Activated T-cell treated with anti-CD3 and anti-CD28 coated beads for 48 hours (primary cell): ENCODE results near the gene CCDC63.

Experiments
- DNase-seq: peaks from one replicate; pipeline ENCODE4 v3.0.0-alpha.2; 2020; ENCODE audit warnings: low read depth

The CCDC63 gene

DNA sequence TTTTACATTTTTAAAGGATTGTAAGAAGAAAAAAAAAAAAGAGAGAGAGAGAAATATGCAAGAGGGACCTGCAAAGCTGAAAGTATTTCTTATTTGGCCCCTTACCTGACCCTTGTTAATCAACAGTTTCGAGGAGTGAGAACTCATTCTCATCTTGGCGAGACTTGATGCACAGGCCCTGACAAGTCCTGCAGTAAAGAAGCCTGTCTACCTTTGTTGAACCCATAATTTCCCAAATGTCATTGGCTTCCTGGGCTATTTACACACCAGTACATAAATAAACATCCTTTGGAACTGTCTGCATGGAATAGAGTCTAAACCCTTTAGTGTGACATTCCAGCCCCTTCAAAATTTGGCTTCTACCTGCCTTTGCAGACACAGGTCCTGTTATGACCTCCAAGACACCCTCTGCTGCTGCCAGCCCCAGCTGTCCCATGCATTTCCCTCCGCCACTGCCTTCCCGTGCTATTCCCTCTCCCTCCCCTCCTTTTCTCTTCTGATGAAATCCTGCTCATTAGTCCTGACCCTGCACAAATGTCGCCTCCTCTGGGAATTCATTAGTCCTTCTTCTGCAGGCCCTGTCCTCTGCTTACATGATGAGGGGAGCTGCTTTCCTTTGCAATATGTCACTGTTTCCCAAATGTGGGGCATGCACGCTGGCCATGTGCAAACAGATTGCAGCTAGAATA, 38.5 kb downstream of the CCDC63 start:
- DNase-seq, result no peak

DNA sequence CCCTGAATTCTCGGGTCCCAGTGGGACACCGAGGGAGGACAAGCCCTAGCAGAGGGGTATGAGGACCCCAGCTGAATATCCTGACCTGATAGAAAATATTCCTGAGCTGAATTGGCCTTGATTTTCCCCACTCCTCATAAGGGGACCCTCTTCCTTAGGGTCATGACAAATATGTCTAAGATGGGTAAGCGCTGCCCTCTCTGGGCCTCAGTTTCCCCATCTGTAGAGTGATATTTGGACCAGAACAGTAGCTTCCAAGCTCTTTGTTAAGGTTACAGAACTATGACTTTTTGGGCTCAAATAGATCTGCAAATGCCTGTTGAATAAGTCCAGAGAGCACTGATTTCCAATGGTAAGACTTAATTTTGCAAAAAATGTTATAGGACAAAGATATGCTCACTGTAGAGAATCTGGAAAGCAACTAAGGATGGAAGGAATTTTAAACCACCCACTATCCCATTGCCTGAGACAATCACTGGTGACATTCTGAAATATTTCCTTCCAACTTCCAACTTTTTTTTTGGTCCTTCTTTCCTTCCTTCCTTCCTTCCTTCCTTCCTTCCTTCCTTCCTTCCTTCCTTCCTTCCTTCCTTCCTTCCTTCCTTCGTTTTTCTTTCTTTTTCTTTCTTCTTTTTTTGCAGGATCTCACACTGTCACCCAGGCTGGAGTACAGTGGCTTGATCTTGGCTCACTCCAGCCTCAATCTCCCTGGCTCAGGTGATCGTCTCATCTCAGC, 41.6 kb downstream of the CCDC63 start:
- DNase-seq, result no peak

DNA sequence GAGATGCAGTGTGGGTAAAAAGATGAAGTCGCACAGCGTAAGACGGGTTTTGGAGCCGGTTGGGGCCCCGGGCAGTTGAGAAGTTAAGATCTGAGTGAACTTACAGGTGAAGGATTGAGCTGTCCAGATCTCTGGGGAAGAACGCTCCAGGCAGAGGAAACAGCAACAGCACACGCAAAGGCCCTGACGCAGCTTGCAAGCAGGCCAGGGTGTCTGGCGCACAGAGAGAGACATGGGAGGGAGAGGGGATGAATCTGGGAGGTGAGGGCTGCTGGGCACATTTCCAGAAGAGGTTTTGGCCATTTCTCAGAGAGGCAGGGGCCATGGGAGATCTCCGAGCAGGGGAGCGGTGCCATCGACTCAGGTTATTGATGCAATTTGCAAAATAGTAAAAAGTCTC, 42.6 kb downstream of the CCDC63 start:
- DNase-seq, result no peak

DNA sequence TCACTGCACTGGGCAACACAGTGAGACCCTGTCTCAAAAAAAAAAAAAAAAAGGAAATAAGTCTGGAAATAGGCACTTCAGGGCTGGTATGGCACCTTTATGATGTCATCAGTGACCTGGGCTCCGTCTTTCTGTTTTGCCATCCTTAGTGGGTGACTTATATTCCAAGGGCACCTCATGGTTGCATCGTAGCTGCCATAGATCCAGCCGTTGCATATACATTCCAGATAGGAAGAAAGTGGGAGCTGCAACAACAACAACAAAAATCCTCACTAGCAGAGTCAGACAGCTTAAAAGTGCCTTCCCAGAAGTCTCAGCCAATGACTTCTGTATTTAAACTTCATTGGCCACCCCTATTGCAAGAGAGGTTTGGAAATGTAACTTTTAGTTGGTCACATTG, 47.2 kb downstream of the CCDC63 start:
- no peak for DNase-seq

DNA sequence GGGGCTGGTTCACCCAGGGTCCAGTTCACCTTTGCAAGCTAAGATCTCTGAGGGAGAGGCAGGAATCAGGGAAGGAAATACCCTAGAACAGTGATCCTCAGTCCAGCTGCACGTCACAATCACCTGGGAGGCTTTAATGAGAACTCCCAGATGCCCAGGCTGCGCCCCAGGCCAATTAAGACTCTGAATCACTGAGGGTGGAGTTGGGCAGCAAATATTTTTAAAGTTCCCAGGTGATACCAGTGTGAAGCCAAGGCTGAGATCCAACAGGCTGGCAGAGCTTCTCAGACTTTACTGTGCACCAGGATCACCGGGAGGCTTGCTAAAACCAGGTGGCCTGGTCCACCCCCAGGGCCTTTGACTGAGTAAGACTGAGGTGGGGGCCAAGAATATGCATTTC, 49.8 kb downstream of the CCDC63 start:
- DNase-seq, result no peak

DNA sequence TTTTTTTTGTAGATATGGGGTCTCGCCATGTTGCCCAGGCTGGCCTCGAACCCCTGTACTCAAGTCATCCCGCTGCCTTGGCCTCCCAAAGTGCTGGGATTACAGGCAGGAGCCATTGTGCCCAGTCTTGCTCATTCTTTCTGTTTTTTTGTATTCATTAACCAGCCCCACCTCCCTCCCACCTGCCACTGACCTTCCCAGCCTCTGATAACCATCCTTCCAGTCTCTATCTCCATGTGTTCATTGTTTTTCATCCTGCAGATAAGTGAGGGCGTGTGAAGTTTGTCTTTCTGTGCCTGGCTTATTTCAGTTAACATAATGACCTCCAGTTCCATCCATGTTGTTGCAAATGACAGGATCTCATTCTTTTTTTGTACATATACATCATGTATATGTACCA, 54.6 kb downstream of the CCDC63 start:
- no peak for DNase-seq

DNA sequence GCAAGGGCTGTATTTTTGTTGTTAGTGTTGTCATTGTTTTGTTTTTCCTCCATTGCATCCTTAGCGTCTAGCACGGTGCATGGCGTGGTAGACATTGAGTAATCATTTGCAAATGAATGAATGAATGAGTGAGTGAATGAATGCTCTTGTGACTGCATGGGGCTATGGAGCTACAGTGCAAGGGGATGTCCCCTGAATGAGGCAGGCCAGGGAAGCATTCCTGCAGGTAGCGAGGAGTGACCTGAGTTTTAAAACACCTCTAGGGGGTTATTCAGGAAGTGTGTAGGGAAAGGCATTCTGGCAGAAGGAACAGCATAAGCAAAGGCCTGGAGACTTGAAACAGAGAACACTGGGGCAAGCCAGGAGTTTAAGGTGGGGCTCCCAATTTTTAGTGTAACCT, 56.7 kb downstream of the CCDC63 start:
- no peak for DNase-seq

DNA sequence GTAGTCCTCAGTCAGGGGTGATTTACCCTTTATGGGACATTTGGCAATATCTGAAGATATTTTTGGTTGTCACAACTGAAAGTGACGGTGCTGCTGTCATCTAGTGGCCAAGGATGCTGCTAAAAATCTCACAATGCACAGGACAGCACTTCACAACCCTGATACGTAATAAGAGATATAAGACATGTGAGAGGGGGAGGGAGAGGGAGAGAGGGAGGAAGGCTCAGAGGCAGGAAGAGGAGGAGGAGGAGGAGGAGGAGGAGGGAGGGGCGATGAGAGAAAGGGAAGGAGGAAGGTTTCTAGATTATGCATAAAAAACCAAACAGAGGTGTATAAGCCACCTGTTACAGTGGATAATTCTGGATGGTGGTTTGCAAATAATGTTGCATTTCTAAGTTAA, 59.3 kb downstream of the CCDC63 start:
- no peak for DNase-seq

DNA sequence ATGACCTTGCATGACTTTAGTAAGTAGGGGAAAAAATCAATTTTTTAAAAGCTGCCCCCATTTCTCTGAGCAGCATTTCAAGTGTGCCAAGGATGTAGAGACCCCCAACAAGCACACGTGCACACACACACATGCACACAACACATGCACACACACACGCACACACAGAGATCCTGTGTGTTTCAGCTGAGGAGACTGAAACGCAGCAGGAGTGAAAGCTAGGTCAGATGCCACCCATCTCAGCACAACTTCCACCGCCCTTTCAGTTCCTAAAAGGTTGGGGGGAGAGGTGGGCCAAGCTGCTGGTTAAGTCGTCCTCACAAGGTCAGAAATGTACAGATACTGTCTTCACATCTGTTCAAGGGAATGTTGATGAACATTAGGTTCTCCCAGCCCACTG, 59.7 kb downstream of the CCDC63 start:
- DNase-seq, result no peak

DNA sequence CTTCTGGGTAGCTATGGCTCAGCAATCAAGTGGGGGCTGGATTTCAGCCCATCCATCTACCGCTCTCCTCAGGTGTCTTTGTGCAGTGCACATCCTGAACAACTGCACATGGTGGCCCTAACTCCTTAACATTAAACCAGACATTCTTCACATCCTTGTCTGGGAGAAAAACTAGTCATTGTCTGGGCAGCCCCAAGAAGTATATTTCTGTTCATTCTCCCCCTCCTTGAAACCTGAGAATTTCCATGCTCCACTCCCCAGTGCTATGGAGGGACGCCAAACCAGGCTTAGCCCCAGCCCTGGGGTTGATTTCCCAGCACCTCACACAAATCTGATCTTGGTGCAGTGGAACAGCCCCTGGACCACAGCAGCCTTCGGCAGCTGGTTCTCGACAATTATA, 60.2 kb downstream of the CCDC63 start:
- no peak for DNase-seq

DNA sequence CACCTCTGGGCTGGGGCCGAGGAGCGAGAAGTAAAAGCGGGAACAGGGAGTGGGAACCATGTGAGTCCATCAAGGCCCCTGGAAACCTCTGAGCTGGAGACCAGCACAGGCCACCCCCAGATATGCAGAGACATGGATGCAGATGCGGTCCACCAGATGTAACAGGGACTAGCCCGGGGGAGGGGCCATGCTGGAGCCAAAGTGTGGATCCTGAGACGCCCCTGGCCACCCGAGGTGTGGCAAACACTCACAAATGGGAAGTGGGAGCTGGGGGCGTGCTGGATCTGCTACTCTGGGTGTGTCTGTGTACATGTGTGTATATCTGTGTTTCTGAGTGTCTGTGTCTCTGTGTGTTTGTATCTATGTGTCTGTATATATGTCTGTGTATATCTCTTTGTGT, 60.8 kb downstream of the CCDC63 start:
- no peak for DNase-seq

DNA sequence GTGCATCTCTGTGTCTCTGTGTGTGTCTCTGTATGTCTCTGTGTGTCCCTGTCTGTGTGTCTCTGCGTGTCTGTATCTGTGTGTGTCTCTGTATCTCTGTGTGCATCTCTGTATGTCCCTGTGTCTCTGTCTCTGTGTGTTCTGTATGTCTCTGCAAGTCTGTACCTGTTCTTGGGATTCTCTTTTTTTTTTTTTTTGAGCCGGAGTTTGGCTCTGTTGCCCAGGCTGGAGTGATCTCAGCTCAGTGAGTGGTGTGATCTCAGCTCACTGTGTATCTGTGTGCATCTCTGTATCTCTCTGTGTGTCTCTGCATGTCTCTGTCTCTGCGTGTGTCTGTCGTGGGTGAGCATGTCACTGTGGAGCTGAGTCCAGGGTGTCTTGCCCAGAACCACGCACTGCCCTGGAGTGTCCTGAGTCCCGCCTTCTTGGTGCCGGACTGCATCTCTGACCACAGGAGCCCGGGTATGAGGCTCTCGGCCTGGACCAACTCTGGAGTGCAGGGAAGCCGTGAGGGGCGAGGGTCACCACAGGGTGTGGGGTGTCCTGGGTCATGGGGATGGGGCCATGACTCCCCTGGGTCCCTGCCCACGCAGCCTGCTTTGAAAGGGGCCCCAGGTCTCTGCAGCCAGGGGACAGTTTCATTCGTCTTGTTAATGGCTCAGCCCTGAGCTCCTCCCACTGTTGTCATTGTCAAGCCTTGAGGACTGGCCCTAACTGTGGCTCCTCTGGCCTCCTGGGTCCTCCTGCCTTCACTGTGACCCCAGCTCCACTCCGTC, 61.8 kb downstream of the CCDC63 start:
- DNase-seq, result no peak

DNA sequence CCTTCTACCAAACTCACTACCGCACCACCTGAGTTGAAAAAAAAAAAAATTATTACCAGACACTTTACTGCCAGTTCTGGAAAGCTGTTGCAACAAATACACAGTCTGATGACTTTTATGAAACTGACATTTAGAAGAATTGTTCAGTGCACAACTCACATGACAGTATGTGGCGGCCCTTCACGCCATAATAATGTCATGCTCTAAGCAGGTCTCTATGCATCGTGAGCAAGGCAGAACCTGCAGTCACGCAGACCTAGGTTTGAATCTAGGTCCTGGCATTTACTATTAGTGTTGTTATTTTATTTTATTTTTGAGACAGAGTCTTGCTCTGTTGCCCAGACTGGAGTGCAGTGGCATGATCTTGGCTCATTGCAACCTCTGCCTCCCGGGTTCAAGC, 65.5 kb downstream of the CCDC63 start:
- DNase-seq, result no peak

DNA sequence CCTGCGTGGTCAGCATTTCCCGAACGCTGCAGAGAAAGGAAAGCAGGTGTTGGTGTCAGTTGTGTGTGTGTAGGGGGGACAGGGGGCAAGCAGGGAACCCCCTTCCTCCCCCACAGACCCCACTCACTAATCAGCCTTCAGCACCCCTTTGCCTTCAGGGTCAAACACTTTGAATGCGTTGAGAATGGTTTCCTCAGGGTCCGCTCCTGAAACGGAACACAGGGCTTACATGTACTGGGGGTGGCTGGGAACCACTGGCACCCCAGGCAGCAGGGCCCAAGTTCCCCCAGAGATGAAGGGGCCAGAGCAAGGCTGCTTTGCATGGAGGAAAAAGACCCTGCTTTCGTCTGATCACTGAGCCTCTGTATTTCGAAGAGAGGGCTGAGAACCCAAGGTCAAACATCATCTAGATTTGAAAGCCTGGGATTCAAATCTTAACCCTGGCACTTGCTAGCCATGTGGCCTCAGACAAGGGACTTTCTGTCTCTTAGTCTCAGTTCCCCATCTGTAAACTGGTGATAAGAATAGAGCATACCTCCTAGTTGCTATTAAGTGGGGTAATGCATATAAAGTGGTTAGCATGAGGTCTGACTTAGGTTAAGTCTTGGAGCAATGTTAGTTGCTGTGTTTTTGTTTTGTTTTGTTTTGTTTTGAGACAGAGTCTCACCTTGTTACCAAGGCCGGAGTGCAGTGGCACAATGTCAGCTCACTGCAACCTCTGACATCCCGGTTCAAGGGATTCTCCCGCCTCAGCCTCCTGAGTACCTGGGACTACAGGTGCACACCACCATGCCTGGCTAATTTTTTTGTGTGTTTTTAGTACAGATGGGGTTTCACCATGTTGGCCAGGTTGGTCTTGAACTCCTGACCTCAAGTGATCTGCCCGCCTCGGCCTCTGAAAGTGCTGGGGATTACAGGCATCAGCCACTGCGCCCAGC, 66.6 kb downstream of the CCDC63 start:
- no peak for DNase-seq

DNA sequence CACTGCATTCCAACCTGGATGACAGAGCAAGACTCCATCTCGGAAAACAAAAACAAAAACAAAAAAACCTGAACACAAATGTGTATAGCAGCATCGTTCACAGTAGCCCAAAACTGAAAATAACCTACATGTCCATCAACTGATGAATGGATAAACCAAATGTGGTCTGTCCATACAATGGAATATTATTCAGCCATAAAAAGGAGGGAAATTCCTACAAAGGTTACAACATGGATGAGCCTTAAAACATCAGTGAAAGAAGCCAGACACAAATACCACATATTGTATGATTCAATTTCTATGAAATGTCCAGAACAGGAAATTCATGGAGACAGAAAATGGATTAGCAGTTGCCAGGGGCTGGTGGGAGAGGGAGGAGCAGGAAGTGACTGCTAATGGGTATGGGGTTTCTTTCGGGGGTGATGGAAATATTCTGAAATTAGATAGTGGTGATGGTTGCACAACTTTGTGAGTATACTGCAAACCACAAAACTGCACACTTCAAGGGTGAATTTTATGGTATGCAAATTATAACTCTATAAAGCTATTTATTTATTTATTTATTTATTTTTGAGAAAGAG, 69.6 kb downstream of the CCDC63 start:
- no peak for DNase-seq

DNA sequence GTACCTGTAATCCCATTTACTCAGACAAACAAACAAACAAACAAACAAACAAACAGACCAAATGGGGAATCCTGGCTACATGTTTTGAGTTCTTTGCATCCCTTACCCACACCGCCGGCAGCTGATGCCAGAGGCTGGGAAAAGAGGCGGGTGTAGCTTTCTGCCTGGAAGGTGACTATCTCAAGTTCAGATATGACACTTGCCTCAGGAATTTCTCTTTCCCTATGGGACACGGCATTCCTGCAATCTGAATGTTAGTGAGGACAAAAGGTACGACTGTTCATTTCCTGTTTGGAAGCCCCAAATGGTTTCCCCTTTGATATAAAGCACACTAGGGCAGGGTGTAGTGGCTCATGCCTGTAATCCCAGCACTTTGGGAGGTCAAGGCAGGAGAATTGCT, 70.7 kb downstream of the CCDC63 start:
- DNase-seq, result no peak

DNA sequence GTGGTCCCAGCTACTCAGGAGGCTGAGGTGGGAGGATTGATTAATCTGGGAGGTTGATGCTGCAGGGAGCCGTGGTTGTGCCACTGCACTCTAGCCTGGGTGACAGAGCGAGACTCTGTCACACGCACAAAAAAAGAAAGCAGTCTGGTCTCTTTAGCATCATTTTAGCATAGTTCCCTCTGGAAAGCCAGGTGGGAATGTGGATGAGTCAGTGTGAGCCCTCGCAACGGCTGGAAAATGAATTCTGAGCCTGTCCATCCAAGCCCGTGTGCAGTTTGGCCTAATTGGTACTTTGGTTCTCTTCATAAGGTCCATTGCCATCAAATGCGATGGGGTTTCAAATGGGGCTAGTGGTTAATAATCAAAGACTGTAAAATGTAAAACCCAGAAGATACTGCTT, 71.2 kb downstream of the CCDC63 start:
- DNase-seq, result no peak

DNA sequence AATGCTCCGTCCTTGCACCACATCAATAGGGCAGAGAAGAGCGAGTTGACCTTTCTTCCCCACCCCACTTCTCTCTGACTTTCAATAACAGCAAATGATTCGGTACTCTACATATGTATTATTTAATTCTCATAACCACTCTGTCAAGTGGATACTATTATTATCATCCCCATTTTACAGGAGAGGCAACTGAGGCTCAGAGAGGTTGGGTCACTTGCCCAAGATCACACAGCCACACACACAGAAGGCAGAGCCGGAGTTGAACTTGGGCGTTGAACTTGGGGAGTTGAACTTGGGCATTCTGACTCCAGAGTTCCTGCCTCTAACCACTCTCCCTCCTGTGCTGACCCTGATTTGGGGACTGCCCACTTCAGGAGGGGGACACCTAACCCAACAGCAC, 72.9 kb downstream of the CCDC63 start:
- no peak for DNase-seq

DNA sequence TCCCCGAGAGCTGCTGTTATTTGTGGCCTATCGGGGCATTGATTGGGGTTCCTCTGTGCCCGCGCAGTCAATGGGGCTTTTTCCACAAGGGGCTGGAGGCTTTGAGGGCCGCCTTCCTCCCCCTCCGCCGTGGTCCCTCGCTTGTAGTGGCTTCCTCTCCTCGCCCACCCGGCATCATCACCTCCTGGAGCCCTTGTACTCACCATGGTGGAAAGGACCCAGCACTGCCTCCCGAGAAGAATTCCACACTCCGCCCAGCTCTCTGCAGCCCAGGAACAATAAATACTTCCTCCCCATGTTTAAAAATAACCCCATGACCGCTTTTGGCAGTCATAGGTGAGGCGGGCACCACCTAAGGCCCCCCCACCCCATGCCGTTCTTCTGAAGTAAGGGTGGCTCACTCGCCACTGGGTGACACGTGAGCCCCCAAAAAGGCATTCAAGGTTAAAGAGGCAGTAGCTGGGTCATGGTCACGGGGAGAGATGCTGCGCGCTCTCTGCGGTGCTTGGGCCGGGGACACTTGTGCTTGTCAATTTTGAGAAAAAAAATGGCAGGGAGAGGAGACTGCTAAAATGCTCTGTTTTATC, 73.6 kb downstream of the CCDC63 start, which contains the start of gene MYL2:
Gene MYL2 (minus strand): TSS at position 256 of the 587 bp plus-strand sequence. CDS start 50 bp downstream, at position 206.
- no peak for DNase-seq

DNA sequence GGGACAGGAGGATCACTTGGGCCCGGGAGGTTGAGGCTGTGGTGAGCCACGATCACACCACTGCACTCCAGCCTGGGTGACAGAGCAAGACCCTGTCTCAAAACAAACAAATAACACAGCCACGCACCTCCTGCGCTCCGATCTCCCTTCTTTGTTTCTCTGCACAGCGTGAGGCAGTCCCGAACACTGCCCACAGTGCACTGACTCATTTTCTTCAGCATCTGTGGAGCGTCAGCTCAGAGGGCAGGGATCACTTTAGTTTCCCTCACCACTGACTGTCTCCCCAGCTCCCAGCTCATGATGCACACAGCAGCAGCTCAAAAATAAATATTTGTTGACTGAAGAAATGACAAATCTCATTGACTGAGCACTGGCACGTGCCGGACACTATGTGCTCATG, 74.5 kb downstream of the CCDC63 start:
- no peak for DNase-seq

DNA sequence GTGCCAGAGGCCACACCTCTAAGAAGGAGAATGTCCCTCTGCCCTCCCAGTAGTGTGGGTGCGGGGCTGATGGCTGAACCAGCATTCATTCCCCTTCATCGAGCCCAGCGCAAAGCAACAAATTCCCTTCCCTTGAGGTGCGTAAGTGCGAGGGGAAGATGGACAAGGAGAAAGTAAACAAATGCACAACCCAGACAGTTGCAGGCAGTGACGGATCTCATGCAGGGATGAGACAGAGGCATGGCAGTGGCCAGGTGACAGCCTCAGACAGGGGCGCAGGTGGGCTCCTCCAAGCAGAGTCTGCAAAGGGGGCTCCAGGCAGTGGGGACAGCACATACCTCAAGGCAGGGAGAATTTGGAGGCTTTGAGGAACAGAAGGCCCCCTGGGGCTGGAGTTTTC, 75.9 kb downstream of the CCDC63 start:
- no peak for DNase-seq
